Inflammatory macrophage (primary cell): ENCODE results near the gene ZKSCAN1.
"Not testable (repeated sequence)": the region's sequence is repeated elsewhere in the genome, so short reads cannot be mapped to it uniquely, and the experiment has no call there.

Experiments
- DNase-seq, 2 donors: peaks; one replicate each; pipeline ENCODE4 v3.0.0-alpha.2; 2020 to 2022

Gene ZKSCAN1

GRCh38 chr7:100003711-100004661 is 11.4 kb upstream of the ZKSCAN1 start:
- no peak for DNase-seq

DNA sequence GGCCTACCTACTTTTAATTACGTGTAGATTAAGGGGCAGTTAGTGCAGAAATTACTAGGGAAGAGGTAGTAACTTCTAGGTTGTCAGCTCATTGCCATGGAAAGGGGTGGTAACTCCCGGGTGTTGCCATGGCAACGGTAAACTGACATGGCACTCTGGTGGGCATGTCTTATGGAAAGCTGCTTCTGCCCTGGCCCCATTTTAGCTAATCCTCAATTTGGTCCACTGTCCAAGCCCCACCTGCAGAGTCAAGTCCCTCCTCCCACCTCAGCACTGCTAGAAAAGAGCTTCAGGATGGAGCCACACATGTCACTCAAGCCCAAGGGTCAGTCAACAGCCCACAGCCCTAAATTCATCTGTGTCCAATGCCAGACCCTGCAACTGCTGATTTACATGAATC is 7.5 kb upstream of the ZKSCAN1 start:
- DNase-seq = no peak

GRCh38 chr7:100008525-100008924 is 6.9 kb upstream of the ZKSCAN1 start:
- DNase-seq = no peak

GRCh38 chr7:100009952-100010351 is 5.4 kb upstream of the ZKSCAN1 start:
- DNase-seq = not testable (repeated sequence)

- no peak for DNase-seq
These were observed 4.5 kb upstream of the ZKSCAN1 start for GRCh38 chr7:100010901-100011300.

- no peak for DNase-seq
These were observed 3.9 kb upstream of the ZKSCAN1 start for GRCh38 chr7:100011516-100011915.

GRCh38 chr7:100012385-100013327 is 2.7 kb upstream of the ZKSCAN1 start:
- DNase-seq = peak in 1 of 2 donors; percentile 34

GRCh38 chr7:100013328-100013676 is 2.1 kb upstream of the ZKSCAN1 start:
- no peak for DNase-seq

DNA sequence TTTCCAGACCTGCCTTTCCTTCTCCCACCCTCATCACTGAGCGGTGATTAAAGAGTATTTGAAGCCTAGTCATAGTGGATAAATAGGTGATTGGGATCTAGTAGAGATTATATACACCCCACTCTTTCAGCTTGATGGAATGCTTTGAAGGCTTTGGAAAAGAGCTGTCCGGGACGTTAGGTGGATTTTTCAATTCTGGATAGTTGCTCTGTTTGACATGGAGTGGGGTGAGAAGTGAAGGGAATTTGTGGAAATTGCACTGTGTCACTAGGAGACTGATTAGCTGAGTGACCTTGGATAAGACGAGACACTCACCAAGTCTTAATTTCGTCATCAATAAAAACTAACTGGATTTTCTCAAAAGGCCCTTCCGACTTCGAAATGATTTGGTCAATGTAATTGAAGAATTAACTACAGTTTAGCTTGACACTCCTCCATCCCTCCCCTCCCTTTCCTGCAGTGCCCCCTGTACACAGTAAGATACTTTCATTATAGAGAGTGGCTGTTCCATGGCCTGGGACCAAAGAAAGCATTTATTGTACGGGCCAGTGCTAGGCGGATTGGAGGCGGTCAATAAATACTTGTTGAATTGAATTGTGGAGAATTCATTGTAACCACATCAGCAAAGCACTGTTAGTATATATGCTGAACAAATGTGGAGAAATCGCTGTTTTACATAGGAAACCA is 962 bp downstream of the ZKSCAN1 start:
- peak in 1 of 2 donors; percentile 12 for DNase-seq

GRCh38 chr7:100017300-100017699 is 1.9 kb downstream of the ZKSCAN1 start:
- no peak for DNase-seq

- DNase-seq = no peak
These were observed 2.5 kb downstream of the ZKSCAN1 start for GRCh38 chr7:100017875-100018274.

DNA sequence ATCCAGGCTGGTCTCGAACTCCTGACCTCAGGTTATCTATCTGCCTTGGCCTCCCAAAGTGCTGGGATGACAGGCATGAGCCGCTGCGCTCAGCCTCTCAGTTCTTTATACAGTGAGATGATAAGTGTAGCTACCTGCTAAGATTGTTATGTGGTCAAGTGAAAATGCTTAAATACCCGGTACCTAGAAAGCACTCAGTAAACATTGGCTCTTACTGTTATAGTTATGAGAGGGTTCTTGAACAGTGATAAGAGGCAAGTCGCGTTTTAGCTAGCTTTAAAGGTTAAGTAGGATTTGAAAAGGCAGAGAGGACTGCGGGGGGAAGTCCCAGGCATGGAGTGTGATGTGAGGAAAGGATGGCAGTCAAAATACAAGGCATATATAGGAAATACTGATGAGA is 4.5 kb downstream of the ZKSCAN1 start:
- no peak for DNase-seq

- peak in 1 of 2 donors; percentile 13 for DNase-seq
These were observed 5.9 kb downstream of the ZKSCAN1 start for GRCh38 chr7:100021297-100021696.

DNA sequence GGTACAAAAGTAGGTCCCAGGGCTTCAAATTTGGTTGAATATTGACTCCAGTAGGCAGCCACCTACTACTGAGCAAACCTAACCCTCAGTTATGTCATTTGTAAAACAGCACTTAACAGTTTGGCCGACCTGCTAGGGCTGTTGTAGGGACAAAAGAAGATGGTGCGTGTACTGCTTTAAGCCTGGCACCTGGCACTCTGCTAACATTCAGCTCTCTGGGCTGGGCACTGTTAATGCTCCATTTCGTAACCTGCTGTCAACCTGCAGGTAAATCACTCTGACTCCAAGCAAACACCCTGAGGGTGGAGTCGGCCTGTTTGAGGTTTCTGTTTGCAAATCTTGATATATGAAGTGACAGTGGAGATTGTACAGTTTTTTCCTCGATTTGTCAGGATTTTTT is 7.2 kb downstream of the ZKSCAN1 start:
- no peak for DNase-seq

DNA sequence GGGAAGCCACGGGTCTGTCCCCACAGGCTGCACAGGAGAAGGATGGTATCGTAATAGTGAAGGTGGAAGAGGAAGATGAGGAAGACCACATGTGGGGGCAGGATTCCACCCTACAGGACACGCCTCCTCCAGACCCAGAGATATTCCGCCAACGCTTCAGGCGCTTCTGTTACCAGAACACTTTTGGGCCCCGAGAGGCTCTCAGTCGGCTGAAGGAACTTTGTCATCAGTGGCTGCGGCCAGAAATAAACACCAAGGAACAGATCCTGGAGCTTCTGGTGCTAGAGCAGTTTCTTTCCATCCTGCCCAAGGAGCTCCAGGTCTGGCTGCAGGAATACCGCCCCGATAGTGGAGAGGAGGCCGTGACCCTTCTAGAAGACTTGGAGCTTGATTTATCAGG is 8.1 kb downstream of the ZKSCAN1 start:
- no peak for DNase-seq

GRCh38 chr7:100024020-100024619 is 8.7 kb downstream of the ZKSCAN1 start:
- no peak for DNase-seq

DNA sequence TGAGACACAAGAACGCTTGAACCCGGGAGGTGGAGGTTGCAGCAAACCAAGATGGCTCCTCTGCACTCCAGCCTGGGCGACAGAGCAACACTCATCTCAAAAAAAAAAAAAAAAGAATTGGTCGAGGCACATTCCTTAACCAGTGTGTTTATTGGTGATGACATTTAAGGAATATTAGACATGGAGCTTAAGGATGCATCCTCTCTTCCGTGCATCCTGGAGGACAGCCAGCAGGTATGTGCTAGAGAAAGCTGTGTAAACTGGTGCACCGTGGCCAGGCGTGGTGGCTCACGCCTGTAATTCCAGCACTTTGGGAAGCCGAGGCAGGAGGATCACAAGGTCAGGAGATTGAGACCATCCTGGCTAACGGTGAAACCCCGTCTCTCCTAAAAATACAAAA is 11.8 kb downstream of the ZKSCAN1 start:
- DNase-seq = no peak

DNA sequence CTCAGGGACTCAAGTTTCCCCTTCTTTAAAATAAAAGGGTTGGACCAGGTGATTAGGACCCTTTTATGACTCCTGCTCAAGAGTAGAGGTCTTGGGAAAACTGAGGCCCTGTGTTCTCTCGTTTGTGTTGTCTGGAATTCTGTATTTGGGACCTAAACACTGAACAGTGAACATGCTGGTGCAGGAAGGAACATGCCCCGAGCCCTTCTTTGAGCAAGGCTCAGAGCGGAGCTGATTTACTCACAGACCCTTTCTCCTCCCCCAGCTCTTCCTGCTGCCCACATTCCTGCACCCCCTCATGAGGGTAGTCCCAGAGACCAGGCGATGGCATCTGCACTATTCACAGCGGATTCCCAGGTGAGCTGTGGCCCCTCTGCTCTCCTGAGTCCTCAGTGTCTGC is 14.2 kb downstream of the ZKSCAN1 start:
- DNase-seq = no peak

- DNase-seq = no peak
These were observed 18.1 kb downstream of the ZKSCAN1 start for GRCh38 chr7:100033526-100033925.

- no peak for DNase-seq
These were observed 19.6 kb downstream of the ZKSCAN1 start for GRCh38 chr7:100034871-100035510.

- peak; percentile 52 to 60 for DNase-seq
These were observed 20.5 kb downstream of the ZKSCAN1 start for GRCh38 chr7:100035876-100036275.

DNA sequence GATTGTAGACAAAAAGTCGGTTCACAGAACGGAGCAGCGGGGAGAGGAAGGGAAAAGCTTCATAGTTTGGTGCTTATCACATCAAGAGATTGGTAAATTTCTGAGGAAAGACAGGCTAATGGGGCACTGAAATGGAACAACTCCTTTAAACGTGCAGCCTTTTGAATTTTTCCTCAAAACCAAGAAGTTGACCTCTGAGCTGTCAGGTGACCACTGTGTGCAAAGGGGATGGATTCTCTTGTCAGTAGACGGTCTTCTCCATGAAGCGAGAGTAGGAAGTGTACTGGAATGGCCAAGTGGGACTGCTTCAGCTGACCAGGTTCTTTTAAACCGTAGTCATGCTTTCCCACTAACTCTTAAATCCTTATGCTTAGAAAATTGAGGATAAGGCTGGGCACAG is 22.9 kb downstream of the ZKSCAN1 start:
- no peak for DNase-seq
